HepG2 (cell line): Measurements from ENCODE around the gene IGSF8. TPM values are rescaled to one million over a fixed set of nuclear protein-coding genes. Genes with fewer than 3 reads are reported as not detected.

ENCODE experiments used
- ELF3 ChIP-seq: IDR thresholded peaks from 2 replicates; pipeline ENCODE4 v1.6.1; 2016; ENCODE audit warnings: missing genetic modification reagents, missing compliant biosample characterization
- PAF1 ChIP-seq: IDR thresholded peaks from 2 replicates; pipeline ENCODE4 v1.6.1; 2016; ENCODE audit warnings: missing genetic modification reagents, missing compliant biosample characterization
- PITX1 ChIP-seq: sonication (generic); formaldehyde crosslinking; IDR thresholded peaks from 2 replicates; pipeline ENCODE4 v1.5.1; 2020; ENCODE audit warnings: mild to moderate bottlenecking, missing genetic modification reagents
- PRPF4 ChIP-seq: fragments of 200-400 bp; formaldehyde crosslinking; IDR thresholded peaks from 2 replicates; pipeline ENCODE4 v1.6.1; 2016; ENCODE audit warnings: low read length, low read depth; ENCODE audit not compliant: poor library complexity, severe bottlenecking
- PTBP1 ChIP-seq: fragments of 200-400 bp; formaldehyde crosslinking; IDR thresholded peaks from 2 replicates; pipeline ENCODE4 v1.6.1; 2018; ENCODE audit warnings: low read length, low read depth; ENCODE audit not compliant: poor library complexity, severe bottlenecking
- STAG1 ChIP-seq: sonication (generic); formaldehyde crosslinking; IDR thresholded peaks from 2 replicates; pipeline ENCODE4 v1.4.0; 2020; ENCODE audit warnings: missing genetic modification reagents
- ZNF460 ChIP-seq: sonication (generic); formaldehyde crosslinking; IDR thresholded peaks from 2 replicates; pipeline ENCODE4 v1.5.1; 2020; ENCODE audit warnings: missing genetic modification reagents, mild to moderate bottlenecking, borderline replicate concordance
- ZNF598 ChIP-seq: sonication (generic); formaldehyde crosslinking; IDR thresholded peaks from 2 replicates; pipeline ENCODE4 v1.5.1; 2020; ENCODE audit warnings: mild to moderate bottlenecking, missing genetic modification reagents, borderline replicate concordance
- ZNF75D ChIP-seq: sonication (generic); formaldehyde crosslinking; IDR thresholded peaks from 2 replicates; pipeline ENCODE4 v1.8.1; 2023; ENCODE audit warnings: missing genetic modification reagents, mild to moderate bottlenecking, borderline replicate concordance
- polyA plus RNA-seq, 8 experiments: library from polyadenylated mRNA; depleted of rRNA in 3 of 8; stranded (reverse) in 7 of 8; unstranded in 1 of 8; fragments of >200 nt; fragmentation: Illumina TruSeq in 4 of 8; extraction: Trizol in 4 of 8; gene quantifications; 2 replicates each; pipeline versions ENCODE4 v1.2.1 to v1.2.3, GENCODE V29; 2011 to 2016; ENCODE audit warnings: low read depth in 4 of 8, missing spikeins in 1 of 8, mixed read lengths in 1 of 8; ENCODE audit not compliant: insufficient read depth in 1 of 8
- total RNA-seq, 5 experiments: library from RNA; depleted of rRNA; stranded (reverse); fragments of >200 nt; fragmentation: Illumina TruSeq; extraction: Trizol; gene quantifications; 2 replicates each; pipeline ENCODE4 v1.2.3, GENCODE V29; 2016; ENCODE audit warnings: low read depth in 1 of 5
- TF ChIP-seq, protein P1 (sequence below), 2 experiments: sonication (generic) in 1 of 2; formaldehyde crosslinking in 1 of 2; IDR thresholded peaks; 2 replicates each; pipeline versions ENCODE4 v1.4.0 to v1.6.1; 2016 to 2020; ENCODE audit warnings: borderline replicate concordance in 1 of 2, low read depth in 1 of 2, mild to moderate bottlenecking in 1 of 2, missing genetic modification reagents in 1 of 2
- TF ChIP-seq, protein P2 (sequence below): sonication (generic); formaldehyde crosslinking; IDR thresholded peaks from 2 replicates; pipeline ENCODE4 v1.5.0; 2020; ENCODE audit warnings: missing genetic modification reagents
- TF ChIP-seq, protein P3 (sequence below): sonication (generic); formaldehyde crosslinking; IDR thresholded peaks from 2 replicates; pipeline ENCODE4 v1.9.0; 2022; ENCODE audit warnings: low read depth, missing genetic modification reagents
- TF ChIP-seq, protein P4 (sequence below): sonication (generic); formaldehyde crosslinking; IDR thresholded peaks from 2 replicates; pipeline ENCODE4 v1.4.0; 2020; ENCODE audit warnings: missing genetic modification reagents, borderline replicate concordance
- TF ChIP-seq, protein P5 (sequence below): IDR thresholded peaks from 2 replicates; pipeline ENCODE4 v1.6.1; 2016; ENCODE audit warnings: mild to moderate bottlenecking, missing biosample characterization, missing genetic modification reagents
- TF ChIP-seq, protein P6 (sequence below): sonication (generic); formaldehyde crosslinking; IDR thresholded peaks from 2 replicates; pipeline ENCODE4 v1.8.0; 2022; ENCODE audit warnings: low read depth, missing genetic modification reagents

Gene IGSF8
- total and polyA plus RNA-seq, 2 of the 13 experiments (the other 11 are each of a cell fraction or from before 2014, with no cell fraction given) = 24.0 to 41.0 TPM

DNA sequence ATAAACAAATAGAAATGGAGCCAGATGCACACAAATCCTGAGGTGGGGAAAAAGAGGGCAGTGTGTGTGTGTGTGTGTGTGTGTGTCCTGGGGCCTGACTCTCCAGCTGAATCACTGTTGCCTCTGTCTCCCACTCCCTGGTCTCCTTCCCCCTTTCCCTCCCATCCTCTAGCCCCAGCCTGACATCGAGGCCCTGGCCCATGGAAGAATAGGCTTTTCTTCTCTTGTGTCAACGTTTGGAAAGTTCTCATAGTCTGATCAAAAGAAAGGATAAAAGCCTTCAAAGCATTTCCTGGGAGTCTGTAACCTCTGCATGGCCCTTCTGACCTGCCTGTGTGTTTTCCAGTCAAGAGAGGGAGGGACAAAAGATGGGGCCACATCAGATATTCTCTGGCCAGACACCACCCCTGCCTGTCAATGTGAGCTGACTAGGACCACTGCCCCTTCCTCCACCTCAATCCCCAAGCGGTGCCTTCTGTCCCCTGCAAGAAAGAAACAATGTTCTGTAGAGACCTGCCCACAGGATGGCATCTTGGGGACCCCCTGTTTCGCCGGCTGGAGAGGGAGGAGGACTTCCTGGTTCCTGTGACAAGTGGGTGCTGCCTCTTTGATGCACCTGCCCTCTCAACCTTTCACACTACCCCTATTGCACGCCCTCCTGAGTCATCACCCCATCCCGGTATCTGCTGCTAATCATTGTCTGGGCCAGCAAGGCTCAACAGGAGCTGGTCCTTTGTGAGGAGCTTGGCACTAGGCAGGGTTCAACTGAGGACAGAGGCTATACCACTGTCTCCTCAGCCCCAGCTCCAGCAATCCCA is 44.7 kb downstream of the IGSF8 start (continued):
- TF ChIP-seq, protein P1, sequence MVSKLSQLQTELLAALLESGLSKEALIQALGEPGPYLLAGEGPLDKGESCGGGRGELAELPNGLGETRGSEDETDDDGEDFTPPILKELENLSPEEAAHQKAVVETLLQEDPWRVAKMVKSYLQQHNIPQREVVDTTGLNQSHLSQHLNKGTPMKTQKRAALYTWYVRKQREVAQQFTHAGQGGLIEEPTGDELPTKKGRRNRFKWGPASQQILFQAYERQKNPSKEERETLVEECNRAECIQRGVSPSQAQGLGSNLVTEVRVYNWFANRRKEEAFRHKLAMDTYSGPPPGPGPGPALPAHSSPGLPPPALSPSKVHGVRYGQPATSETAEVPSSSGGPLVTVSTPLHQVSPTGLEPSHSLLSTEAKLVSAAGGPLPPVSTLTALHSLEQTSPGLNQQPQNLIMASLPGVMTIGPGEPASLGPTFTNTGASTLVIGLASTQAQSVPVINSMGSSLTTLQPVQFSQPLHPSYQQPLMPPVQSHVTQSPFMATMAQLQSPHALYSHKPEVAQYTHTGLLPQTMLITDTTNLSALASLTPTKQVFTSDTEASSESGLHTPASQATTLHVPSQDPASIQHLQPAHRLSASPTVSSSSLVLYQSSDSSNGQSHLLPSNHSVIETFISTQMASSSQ (IDR thresholded peaks at IDR 0.05; ENCODE audit: low read depth) = peak; percentile 32; the same call in 1 of the 2 replicates
- TF ChIP-seq, protein P1 (CRISPR knock-in tag; IDR thresholded peaks at IDR 0.05; ENCODE audit: borderline replicate concordance) = peak; percentile 53; the same call in 1 of the 2 replicates
- TF ChIP-seq, protein P2, sequence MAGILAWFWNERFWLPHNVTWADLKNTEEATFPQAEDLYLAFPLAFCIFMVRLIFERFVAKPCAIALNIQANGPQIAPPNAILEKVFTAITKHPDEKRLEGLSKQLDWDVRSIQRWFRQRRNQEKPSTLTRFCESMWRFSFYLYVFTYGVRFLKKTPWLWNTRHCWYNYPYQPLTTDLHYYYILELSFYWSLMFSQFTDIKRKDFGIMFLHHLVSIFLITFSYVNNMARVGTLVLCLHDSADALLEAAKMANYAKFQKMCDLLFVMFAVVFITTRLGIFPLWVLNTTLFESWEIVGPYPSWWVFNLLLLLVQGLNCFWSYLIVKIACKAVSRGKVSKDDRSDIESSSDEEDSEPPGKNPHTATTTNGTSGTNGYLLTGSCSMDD = no peak
- TF ChIP-seq ZNF75D (CRISPR knock-in tag) = no peak
- no peak for TF ChIP-seq ZNF460 (CRISPR knock-in tag)
- no peak for TF ChIP-seq PTBP1
- no peak for TF ChIP-seq PRPF4
- TF ChIP-seq, protein P3, sequence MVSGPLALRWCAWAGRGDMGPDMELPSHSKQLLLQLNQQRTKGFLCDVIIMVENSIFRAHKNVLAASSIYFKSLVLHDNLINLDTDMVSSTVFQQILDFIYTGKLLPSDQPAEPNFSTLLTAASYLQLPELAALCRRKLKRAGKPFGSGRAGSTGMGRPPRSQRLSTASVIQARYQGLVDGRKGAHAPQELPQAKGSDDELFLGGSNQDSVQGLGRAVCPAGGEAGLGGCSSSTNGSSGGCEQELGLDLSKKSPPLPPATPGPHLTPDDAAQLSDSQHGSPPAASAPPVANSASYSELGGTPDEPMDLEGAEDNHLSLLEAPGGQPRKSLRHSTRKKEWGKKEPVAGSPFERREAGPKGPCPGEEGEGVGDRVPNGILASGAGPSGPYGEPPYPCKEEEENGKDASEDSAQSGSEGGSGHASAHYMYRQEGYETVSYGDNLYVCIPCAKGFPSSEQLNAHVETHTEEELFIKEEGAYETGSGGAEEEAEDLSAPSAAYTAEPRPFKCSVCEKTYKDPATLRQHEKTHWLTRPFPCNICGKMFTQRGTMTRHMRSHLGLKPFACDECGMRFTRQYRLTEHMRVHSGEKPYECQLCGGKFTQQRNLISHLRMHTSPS (CRISPR knock-in tag) = no peak; the same call in 1 of the 2 replicates
- TF ChIP-seq, protein P4, sequence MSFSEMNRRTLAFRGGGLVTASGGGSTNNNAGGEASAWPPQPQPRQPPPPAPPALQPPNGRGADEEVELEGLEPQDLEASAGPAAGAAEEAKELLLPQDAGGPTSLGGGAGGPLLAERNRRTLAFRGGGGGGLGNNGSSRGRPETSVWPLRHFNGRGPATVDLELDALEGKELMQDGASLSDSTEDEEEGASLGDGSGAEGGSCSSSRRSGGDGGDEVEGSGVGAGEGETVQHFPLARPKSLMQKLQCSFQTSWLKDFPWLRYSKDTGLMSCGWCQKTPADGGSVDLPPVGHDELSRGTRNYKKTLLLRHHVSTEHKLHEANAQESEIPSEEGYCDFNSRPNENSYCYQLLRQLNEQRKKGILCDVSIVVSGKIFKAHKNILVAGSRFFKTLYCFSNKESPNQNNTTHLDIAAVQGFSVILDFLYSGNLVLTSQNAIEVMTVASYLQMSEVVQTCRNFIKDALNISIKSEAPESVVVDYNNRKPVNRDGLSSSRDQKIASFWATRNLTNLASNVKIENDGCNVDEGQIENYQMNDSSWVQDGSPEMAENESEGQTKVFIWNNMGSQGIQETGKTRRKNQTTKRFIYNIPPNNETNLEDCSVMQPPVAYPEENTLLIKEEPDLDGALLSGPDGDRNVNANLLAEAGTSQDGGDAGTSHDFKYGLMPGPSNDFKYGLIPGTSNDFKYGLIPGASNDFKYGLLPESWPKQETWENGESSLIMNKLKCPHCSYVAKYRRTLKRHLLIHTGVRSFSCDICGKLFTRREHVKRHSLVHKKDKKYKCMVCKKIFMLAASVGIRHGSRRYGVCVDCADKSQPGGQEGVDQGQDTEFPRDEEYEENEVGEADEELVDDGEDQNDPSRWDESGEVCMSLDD = no peak
- TF ChIP-seq ZNF598 = no peak
- no peak for TF ChIP-seq PAF1 (CRISPR knock-in tag)
- TF ChIP-seq STAG1 (CRISPR knock-in tag) = no peak
- TF ChIP-seq, protein P5, sequence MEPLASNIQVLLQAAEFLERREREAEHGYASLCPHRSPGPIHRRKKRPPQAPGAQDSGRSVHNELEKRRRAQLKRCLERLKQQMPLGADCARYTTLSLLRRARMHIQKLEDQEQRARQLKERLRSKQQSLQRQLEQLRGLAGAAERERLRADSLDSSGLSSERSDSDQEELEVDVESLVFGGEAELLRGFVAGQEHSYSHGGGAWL (CRISPR knock-in tag) = no peak
- peak; percentile 91 for TF ChIP-seq PITX1
- TF ChIP-seq ELF3 (CRISPR knock-in tag) = peak; percentile 81
- TF ChIP-seq, protein P6, sequence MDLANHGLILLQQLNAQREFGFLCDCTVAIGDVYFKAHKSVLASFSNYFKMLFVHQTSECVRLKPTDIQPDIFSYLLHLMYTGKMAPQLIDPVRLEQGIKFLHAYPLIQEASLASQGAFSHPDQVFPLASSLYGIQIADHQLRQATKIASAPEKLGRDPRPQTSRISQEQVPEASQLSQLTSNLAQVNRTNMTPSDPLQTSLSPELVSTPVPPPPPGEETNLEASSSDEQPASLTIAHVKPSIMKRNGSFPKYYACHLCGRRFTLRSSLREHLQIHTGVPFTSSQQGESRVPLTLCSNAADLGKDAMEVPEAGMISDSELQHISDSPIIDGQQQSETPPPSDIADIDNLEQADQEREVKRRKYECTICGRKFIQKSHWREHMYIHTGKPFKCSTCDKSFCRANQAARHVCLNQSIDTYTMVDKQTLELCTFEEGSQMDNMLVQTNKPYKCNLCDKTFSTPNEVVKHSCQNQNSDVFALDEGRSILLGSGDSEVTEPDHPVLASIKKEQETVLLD (CRISPR knock-in tag) = no peak
